NB4 (cell line): Measurements from ENCODE around the gene DBP.

Experiments used
- MYC ChIP-seq: IDR thresholded peaks from 2 replicates; pipeline ENCODE4 v1.6.1; 2011; ENCODE audit warnings: low read depth, low read length
- POLR2A ChIP-seq: IDR thresholded peaks from 2 replicates; pipeline ENCODE4 v1.6.1; 2011; ENCODE audit warnings: mild to moderate bottlenecking; ENCODE audit not compliant: insufficient read length; ENCODE audit errors: extremely low read depth
- TF ChIP-seq, protein P1 (sequence below): IDR thresholded peaks from one replicate; pipeline ENCODE4 v1.5.1; 2012; ENCODE audit warnings: low read depth, low read length

GRCh38 chr19:48644355-48644754 lies 7.2 kb upstream of the DBP start:
- TF ChIP-seq, protein P1, sequence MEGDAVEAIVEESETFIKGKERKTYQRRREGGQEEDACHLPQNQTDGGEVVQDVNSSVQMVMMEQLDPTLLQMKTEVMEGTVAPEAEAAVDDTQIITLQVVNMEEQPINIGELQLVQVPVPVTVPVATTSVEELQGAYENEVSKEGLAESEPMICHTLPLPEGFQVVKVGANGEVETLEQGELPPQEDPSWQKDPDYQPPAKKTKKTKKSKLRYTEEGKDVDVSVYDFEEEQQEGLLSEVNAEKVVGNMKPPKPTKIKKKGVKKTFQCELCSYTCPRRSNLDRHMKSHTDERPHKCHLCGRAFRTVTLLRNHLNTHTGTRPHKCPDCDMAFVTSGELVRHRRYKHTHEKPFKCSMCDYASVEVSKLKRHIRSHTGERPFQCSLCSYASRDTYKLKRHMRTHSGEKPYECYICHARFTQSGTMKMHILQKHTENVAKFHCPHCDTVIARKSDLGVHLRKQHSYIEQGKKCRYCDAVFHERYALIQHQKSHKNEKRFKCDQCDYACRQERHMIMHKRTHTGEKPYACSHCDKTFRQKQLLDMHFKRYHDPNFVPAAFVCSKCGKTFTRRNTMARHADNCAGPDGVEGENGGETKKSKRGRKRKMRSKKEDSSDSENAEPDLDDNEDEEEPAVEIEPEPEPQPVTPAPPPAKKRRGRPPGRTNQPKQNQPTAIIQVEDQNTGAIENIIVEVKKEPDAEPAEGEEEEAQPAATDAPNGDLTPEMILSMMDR: no peak
- TF ChIP-seq MYC: no peak
- TF ChIP-seq POLR2A: no peak
